CD4-positive, alpha-beta T cell treated with Interleukin-17A for 4 hours (primary cell): ENCODE data around the gene GIPC2.

Experiments used
- DNase-seq: peaks from one replicate; pipeline ENCODE4 v3.0.0-alpha.2; 2020; ENCODE audit warnings: mixed read lengths

Gene GIPC2

GRCh38 chr1:78153092-78153736, 107.4 kb downstream of the GIPC2 start:
- DNase-seq = no peak

GRCh38 chr1:78155121-78155520, 109.4 kb downstream of the GIPC2 start:
- DNase-seq = no peak

GRCh38 chr1:78156805-78157521, 111.2 kb downstream of the GIPC2 start:
- no peak for DNase-seq

- no peak for DNase-seq
These were observed 120.0 kb downstream of the GIPC2 start for GRCh38 chr1:78165816-78166215.

GRCh38 chr1:78168306-78168705, 122.5 kb downstream of the GIPC2 start:
- DNase-seq = no peak

- no peak for DNase-seq
These were observed 125.1 kb downstream of the GIPC2 start for GRCh38 chr1:78170859-78171258.

- DNase-seq = no peak
These were observed 126.2 kb downstream of the GIPC2 start for GRCh38 chr1:78171736-78172590.

GRCh38 chr1:78176448-78176847, 130.7 kb downstream of the GIPC2 start:
- no peak for DNase-seq

- DNase-seq = no peak
These were observed 132.0 kb downstream of the GIPC2 start for GRCh38 chr1:78177708-78178270.

GRCh38 chr1:78178816-78179215, 133.1 kb downstream of the GIPC2 start:
- no peak for DNase-seq

GRCh38 chr1:78184460-78185072, 138.8 kb downstream of the GIPC2 start:
- no peak for DNase-seq
